ENCODE data around the gene INSYN2A.
A peak's percentile ranks its signal among the peaks of the same experiment; 100 is the strongest.

INSYN2A gene

DNA sequence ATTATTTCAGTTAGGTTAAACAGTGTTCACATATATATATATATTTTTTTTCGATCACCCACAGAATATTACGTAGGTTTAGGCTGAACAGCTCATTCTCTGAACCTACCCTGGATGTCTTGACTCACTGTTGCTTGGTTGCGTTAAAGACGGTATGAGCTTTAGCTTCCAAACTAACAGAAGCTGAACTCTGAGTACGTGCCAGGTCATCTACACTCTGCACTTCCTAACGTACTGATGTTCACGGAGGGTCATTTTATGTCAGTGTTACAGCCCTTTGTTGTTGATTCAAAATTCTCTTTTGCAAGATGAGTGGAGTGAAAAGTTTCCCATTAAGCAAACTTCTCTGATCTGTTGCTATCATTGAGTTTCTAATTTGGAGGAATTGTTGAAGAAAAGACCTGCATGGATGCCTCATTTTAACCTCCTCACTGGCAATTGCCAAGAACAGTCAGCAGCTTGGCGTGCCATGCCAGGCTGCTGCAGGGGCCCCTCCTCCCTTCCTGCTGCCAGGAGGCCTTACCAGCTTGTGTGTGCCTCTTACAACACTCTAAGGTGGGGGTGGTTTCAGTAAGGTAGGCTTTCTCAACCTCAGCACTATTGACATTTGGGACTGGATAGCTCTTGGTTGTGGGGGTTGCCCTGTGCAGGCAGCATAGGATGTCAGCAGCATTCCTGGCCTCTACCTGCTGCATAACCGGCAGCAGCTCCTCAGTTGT is 44.3 kb downstream of the INSYN2A start:
- no peak for DNase-seq

DNA sequence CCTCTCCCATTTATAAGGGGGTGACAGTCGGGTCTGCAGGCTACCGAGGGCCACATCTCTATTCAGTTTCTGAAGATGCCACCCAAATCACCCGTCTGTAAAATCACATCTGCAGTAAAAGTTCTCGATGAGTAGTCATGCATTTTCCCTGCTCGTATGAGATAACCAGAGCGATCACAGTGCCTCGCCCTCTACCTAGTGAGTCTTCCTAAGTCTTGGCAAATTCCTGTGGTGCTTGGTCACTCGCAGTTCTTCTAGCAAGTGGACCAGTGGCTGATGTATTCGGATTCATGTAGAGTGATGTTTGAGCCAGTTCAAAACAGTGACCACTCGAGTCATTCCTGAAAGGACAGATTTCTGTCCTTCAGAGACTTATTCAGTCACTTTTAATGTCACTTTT is 44.9 kb downstream of the INSYN2A start:
- DNase-seq: no peak

DNA sequence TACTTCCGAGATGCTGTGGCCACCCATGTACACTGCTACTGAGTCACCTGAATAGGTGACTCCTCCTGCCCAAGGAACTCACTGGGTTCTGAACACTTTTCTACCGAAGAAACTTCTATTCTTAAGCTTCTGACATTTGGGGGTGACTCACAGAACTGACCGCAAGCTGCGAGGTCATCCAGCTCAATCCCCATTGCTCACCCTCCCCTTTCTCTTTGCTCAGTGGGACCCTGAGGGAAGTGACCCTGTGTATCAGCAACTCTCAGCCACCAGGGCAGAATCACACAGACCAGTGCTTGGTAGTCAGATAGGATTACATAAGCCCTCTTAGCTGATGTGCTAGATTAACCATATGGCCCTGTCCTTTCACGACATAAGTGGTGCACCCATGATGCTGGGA is 46.3 kb downstream of the INSYN2A start:
- peak; percentile 69 to 81 (median 77) for DNase-seq

DNA sequence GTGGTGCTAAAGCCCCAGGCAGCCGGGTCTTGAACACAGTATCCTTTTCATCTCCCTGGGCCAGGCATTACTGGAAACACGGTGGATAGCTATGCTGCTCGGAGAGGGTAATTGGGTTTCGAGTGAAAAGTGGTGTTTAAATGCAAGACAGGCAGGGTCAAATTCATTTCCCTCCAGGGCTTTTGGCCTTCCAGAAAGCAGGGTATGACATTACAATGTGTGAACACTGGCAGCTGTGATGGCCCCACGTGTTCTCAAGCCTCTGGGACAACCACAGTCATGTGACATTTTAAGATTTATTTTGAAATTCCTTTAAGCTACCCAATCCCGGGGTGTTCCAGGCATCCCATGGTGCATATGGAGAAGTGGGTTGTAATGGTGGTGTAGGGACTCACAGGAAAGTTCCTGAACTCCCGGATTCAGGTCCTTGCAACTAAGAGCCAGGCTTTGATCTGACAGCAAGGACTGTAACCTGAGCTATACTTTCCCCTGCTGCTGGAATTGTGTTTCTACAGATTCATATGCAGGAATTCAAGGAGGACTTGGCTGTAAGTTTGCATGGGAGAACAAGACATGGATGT is 46.8 kb downstream of the INSYN2A start:
- peak in 1 of 3 donors; percentile 5 for DNase-seq

DNA sequence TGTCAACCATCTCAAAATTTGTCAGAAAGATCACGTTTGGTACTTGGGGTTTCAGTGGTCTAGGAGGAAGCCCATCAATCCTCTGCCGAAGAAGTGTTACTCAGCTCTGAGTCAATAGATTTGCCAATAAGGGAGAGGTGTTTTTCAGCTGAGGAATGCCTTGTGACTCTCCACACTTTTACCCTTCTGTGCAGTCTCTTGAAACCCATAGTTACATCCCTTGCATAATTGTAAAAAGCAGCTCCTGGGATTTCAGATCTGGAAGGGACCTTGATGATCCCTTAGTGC is 47.5 kb downstream of the INSYN2A start:
- DNase-seq: peak; percentile 50 to 76 (median 75)

DNA sequence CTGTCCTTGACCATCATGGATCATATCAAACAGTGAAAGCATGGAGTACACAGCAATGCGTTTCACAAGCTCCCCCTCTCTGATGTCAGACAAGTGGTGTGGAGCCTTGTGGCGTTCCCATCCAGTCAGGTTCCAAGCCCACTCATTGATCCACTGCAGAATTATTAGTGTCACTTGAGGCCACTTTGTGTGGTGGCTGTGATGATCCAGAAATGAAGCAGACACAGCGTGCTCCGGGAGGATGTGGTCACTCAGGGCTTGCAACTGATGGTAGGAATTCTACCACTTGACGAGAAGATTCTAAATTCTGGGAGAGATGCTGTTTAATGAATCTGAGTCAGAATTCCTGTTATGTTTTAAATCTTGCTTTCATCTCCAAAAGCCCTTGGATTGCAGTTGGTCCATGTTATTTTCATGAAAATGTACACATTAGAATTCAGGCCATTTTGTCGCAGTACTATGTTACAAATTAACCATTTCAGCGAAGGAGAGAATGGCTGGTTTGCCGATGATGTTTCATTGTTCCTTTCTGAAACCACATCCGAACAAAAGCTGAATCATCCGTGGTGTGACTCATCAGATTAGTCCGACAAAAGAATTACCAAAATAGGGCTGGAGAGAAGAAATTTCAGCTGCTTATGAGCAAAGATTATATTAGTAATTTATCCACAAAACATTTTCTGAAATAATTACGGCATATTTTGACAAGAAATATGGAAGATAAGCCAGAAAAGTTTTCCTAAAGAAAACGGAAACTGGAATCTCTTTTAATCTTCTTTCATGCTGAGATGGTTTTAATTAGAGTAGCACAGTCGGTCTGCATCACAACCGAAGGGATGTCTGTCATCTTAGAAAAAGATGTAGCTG is 48.1 kb downstream of the INSYN2A start:
- DNase-seq: peak; percentile 68 to 91 (median 85)

DNA sequence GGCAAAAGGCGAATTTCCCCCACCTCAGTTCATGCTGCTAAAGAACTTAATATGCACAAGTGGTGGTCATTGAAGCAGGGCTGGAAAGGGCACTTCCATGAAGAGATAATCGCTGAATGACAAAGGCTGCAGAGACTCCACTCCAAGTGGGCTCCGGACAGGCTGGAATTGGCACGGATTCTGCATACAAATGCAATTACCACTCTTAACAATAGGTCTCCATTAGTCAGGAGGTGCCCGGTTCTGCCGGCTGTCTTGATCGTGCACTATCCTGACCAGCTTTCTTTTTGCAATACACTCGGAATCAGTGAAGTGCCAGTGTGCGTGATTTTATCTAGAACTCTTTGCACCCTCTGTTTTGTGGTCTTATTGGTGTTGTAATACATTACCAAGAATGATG is 49.7 kb downstream of the INSYN2A start:
- no peak for DNase-seq
